22Rv1 (cell line): ENCODE measurements around the gene SIAH3.

Experiments
- CTCF ChIP-seq: fragments of 450-650 bp; IDR thresholded peaks from 2 replicates; pipeline ENCODE4 v1.5.1; 2017; ENCODE audit warnings: mild to moderate bottlenecking
- ZFX ChIP-seq: fragments of 450-650 bp; IDR thresholded peaks from 2 replicates; pipeline ENCODE4 v1.6.1; 2017; ENCODE audit warnings: antibody characterized with exemption, borderline replicate concordance

- no peak for TF ChIP-seq CTCF
- no peak for TF ChIP-seq ZFX
These were observed 3.9 kb downstream of the SIAH3 start for GRCh38 chr13:45847554-45848224.
